Stimulated activated CD4-positive, alpha-beta T cell treated with anti-CD3 and anti-CD28 coated beads, Interleukin-1b, Interleukin-23, amount 100 ng/mL, for 24 hours (primary cell): Measurements from ENCODE around the gene RHOF.
"Not testable (repeated sequence)": the region's sequence is repeated elsewhere in the genome, so short reads cannot be mapped to it uniquely, and the experiment has no call there.

Source experiments
- DNase-seq, 4 experiments: peaks; one replicate each; pipeline ENCODE4 v3.0.0-alpha.2; 2020; ENCODE audit warnings: low read depth in 4 of 4, low spot score in 1 of 4

The RHOF gene

GRCh38 chr12:121776190-121777098 is 17.0 kb downstream of the RHOF start:
- DNase-seq = peak; percentile 86 to 93 (median 90)

DNA sequence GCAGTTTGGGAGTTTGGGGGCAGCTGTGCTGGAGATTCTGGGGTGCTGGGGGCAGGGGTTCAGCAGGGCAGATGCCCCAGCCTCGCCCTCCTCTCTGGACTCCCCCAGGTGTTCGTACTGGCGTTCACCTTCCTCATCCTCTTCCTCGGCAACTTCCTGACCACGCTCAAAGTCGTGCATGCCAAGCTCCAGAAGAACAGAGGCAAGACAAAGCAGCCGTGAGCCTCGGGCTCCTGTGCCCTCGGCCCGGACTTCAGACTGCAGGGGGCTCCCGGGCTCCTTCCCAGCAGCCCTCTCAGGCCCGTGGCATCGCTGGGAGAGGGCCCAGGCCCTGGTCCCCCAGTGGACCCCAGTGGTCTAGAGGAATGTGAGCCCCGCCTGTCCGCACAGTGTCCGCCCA is 18.0 kb downstream of the RHOF start:
- no peak for DNase-seq

- DNase-seq = no peak
Observed at GRCh38 chr12:121774968-121775474, 18.5 kb downstream of the RHOF start.

DNA sequence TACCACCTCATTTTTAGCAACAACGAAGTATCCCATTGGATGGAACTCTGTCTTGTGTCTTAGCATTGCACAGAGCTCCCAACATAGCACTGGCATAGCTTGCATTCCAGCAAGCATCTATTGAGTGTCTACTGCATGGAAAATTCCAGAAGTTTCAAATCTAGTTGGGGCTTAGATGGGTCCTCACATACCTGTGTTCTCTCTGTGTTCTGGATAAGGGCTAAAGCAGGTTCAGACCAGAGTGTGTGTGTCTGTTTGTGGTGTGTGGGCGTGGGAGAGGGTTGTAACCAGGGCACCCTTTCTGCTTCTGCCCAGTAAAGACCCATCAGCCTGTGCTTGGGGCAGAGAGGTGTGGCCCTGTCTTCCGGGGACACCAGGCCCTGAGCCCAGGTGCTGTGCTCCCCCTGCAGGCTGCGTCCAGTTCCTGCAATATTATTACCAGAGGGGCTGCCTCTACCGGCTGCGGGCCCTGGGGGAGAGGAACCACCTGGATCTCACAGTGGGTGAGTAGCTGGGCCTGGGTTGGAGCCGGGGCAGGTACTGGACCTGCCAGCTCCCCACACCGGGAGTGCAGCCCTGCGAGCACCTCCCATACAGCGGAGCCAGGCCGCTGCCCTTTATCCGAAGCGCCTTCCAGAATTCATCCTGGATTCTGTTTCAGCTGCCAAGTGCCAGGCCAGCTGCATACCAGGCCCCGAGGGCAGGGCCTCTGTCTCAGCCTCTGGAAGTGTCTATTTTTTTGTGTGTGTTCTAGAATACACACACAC is 20.3 kb downstream of the RHOF start:
- peak in 2 of 4 experiments; percentile 63 to 74 for DNase-seq

DNA sequence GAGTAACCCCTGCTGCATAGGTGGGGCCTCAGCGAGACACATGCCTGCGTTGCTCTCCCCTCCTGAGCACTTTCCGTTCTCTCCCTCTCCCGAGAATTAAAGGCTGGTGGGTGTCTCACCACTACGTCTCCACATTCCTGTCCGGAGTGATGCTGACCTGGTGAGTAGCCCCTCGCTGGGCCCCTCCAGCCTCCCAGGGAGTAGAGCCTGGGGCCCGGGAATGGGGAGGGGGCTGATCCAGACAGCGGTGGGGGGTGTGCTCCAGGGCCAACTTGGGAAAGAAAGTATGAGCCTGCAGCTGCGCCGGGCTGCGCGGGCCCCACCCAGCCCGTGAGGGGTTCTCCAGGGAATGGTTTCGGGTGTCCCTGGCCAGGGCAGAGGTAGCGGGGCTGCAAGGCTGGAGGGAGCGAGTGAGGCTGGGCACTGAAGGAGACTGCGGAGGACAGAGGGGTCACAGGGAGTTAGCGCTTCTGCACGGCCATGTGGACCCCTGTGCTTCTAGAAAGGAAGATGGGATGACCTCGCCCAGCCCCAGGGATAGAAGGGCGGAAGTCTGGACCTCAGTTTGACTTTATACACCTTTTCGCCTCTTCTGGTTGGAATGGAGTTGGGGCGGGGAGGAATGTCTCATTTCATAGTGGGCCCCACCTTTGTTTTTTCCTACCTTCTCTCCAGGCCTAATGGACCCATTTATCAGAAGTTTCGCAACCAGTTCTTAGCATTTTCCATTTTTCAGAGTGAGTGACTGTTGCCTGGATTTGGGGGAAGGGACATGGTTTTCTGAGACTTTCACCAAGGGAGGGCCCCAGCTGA is 22.5 kb downstream of the RHOF start:
- no peak for DNase-seq

DNA sequence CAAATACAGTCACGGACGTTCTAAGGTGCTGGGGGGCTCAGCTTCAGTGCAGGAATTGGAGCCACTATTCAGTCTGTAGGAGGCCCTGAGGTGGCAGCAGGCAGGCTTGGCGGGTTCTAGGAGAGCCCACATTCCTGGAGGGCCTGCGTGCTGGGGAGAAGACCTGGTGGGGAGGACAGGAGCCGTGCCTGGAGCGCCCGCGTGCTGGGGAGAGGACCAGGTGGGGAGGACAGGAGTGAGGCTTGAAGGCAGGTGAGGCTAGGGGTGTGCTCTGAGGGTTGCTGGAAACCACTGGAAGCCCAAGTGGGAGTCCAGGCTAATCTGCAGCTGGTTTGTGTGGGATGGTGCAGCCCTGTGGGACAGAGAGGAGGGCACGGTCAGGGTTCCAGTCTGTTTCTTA is 23.1 kb downstream of the RHOF start:
- DNase-seq = no peak

- DNase-seq = no peak
Observed at GRCh38 chr12:121769831-121770301, 23.6 kb downstream of the RHOF start.

DNA sequence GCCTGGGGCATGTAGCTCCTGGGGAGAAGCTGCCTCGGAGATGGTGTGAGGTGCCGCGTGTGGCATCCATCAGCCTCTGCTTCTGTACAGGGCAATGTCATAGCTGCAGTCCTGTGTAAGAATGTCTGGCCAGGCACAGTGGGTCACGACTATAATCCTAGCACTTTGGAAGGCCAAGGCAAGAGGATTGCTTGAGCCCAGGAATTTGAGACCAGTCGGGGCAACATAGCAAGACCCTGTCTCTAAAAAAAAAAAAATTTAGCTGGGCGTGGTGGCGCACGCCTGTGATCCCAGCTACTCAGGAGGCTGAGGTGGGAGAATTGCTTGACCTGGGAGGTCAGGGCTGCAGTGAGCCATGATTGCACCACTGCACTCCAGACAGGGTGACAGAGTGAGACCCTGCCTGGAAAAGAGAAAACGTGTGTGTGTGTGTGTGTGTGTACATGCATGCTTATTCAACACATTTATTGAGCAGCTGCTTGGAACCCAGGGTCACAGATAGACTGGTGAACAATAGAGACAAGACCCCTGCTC is 24.1 kb downstream of the RHOF start:
- DNase-seq = no peak

GRCh38 chr12:121767525-121768016 is 25.9 kb downstream of the RHOF start:
- DNase-seq = no peak

DNA sequence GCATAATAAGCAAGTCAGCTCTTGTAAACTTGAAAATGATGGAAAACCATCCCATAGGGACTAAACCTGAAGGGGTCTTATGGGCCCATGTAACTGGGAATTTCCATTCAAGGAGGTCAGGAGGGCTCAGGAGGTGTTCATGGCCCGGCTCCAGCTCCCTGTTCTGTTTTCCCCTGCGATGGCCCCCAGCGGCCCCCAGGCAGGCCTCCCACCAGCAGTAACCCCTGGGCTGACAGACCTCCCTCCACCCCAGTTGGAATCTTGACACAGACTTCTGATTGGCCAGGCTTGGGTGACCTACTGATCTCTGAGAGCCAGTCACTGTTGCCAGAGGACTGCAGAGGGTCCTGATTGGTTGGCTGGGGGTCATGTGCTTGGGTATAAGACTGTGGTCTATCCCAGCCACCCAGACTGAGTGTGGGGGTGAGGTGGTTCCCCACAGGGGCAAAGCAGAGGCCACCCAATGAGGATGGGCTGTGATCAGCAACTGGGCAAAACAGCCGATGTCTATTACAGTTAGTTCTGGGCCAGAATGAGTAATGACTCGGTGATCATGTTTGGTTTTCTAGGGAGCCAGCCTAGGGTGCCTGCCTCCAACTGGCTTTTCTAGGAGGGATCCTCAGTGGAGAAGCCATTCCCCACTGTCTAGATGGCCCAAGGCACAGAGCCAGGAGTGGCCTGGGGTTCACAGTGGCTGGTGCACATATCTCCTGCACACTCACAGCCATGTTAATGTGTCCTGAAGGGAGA is 27.0 kb downstream of the RHOF start:
- DNase-seq = no peak

GRCh38 chr12:121765573-121765972 is 27.9 kb downstream of the RHOF start:
- no peak for DNase-seq

DNA sequence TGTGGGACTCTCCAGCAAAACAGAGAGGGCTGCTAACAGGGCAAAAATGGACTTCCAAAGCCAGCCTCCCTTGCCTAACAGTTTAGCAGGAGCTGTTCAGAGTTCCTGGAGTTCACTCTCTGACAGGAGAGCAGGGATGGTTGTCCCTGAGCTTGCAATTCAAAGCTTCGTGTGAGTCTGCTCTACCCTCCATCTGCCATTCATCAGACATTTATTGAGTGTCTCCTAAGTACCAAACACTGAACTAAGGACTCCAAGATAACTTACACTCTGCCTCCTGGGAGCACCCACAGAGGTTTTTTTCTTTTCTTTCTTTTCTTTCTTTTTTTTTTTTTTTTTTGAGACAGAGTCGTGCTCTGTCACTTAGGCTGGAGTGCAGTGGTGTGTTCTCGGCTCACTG is 28.7 kb downstream of the RHOF start:
- DNase-seq = no peak

DNA sequence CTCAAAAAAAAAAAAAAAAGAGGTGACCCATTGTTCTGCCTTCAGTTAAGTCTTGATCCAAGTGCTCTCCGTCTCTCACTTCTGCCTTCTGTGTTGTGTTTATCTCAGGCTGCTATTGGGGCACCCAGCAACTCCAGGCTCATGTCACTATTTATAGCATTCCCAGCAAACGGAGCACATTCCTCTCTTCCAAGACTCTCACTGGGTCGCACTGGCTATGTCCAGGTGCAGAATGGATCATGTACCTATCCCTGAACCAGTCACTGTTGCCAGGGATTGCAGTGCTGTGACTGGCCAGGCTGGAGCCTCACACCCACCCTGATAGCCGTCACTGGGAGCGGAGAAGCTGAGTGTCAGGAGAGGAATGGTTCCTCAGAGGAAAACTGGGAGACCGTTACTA is 31.2 kb downstream of the RHOF start:
- no peak for DNase-seq

DNA sequence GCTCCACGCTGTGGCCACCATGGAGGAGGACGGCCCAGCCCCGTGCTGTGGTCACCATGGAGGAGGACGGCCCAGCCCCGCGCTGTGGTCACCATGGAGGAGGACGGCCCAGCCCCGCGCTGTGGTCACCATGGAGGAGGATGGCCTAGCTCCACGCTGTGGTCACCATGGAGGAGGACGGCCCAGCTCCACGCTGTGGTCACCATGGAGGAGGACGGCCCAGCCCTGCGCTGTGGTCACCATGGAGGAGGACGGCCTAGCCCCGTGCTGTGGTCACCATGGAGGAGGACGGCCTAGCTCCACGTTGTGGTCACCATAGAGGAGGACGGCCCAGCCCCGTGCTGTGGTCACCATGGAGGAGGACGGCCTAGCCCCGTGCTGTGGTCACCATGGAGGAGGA is 35.0 kb downstream of the RHOF start:
- not testable (repeated sequence) for DNase-seq

GRCh38 chr12:121755591-121755990 is 37.9 kb downstream of the RHOF start:
- no peak for DNase-seq

DNA sequence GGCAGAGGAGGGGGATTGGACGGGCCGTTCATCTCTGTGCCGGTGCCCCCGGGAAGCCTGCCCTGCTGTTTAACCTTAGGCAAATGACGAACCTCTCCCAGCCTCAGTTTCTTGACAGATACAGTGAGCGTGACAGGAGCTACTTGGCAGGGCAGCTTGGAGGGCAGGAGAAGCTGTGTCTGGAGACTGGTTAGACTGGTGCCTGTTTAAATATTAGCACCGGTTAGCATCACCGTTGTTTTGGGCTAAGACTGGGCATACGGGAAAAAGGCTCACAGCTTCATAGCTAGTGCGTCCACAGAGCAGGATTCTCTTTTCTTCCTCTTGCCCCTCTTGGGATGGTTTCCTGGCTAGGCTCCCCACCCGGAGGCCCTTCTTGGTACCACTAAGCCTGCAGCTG is 38.7 kb downstream of the RHOF start:
- DNase-seq = no peak

- DNase-seq = no peak
Observed at GRCh38 chr12:121753844-121754264, 39.6 kb downstream of the RHOF start.

- no peak for DNase-seq
Observed at GRCh38 chr12:121751749-121752351, 41.6 kb downstream of the RHOF start.

- no peak for DNase-seq
Observed at GRCh38 chr12:121751034-121751433, 42.5 kb downstream of the RHOF start.
